Measurements from ENCODE around the gene SZT2.

SZT2 gene

DNA sequence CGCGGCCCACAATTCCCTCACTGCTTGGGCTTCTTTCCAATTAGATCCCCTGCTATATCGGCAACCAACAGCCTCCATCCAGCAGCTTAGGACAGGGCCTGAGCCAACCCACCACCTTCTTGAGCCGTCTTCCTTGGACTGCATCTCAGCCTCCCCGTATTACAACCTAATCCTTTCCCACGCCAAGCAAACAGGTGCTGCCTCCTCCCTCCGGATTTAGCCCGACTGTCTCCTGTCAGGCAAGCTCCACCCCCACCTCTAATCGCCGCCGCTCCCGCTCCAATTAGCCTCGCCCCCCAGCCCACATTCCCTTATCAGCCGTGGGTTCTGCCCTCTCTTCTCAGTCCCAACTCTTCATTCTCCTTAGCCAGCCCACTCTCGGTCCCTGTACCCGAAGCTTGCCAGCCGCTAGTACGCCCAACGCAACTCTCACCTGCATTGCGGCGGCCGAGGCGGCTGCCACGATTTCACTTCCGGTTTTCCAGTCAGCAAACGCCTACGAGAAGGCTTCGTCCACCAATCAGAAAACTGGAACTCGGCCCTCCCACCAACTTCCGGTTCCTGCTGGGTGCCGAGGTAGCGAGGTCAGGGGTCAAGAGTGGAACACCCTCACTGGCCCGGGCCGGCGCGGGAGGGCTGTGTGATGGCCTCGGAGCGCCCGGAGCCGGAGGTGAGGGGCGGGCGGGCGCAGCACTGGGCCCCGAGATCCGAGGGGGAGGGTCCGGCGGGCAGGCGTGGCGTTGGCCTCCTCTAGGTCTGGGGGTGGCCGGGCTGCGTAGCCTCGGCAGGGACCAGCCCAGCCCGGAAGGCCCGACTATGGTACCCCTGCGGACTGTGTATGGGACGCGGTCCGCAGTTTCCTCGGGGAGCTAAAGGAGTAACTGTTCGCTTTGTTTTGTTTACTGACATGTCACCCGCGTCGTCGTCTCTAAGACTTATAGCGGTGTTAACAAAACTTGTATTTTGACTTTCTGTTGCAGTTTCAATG lies at the start of gene SZT2, which contains the start of gene MED8:
Gene SZT2, plus strand, starts transcription at position 574 of the 988 bp plus-strand sequence. Its CDS starts 70 bp downstream, at position 644.
Gene MED8, minus strand, starts transcription at position 475 of the 988 bp plus-strand sequence. Its CDS starts 36 bp downstream, at position 439.
- peak; percentile 66 for DNase-seq (ENCODE audit: low read depth)
- peak within 1 kb of the TSS; percentile 91 for H3K4me3 ChIP-seq (ENCODE audit: low read depth, low read length)

- no peak for DNase-seq (ENCODE audit: low read depth)
- H3K4me3 ChIP-seq (ENCODE audit: low read depth, low read length) = no peak overlapping the region
Observed at GRCh38 chr1:43340559-43340958, 49.1 kb upstream of the SZT2 start.

DNA sequence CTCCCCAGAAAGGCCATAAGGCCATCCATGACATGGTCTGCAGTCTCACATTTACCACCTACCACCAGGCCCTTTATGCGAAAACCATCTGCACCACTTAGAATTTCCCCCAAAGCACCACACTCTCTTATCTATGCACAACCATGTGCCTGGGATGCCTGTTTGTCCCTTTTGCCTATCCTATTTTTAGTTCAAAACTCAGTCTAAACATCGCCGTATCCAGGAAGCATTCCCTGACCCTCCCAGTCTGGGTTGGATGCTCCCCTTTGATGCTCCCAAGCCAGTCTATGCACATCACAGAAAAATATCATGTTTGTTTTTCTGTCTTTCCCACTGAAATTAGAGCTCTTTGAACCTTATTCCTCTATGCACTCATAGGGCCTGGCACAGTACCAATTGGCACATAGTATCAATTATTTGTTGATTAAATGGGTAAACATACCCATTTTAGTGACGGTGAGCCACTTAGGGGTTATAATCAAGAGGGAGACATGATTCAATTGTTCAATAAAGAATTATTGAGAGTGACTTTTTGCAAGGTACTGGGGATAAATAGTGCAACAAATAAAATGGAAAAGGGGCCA lies 45.3 kb upstream of the SZT2 start:
- no peak overlapping the region for H3K4me3 ChIP-seq (ENCODE audit: low read depth, low read length)
- DNase-seq (ENCODE audit: low read depth) = no peak

- no peak overlapping the region for H3K4me3 ChIP-seq (ENCODE audit: low read depth, low read length)
- DNase-seq (ENCODE audit: low read depth) = no peak
Observed at GRCh38 chr1:43345120-43345519, 44.6 kb upstream of the SZT2 start.

GRCh38 chr1:43346636-43347035 lies 43.1 kb upstream of the SZT2 start:
- no peak for DNase-seq (ENCODE audit: low read depth)
- no peak overlapping the region for H3K4me3 ChIP-seq (ENCODE audit: low read depth, low read length)

- DNase-seq (ENCODE audit: low read depth) = no peak
- peak overlapping the region; percentile 52 for H3K4me3 ChIP-seq (ENCODE audit: low read depth, low read length)
Observed at GRCh38 chr1:43348343-43348808, 41.3 kb upstream of the SZT2 start.

DNA sequence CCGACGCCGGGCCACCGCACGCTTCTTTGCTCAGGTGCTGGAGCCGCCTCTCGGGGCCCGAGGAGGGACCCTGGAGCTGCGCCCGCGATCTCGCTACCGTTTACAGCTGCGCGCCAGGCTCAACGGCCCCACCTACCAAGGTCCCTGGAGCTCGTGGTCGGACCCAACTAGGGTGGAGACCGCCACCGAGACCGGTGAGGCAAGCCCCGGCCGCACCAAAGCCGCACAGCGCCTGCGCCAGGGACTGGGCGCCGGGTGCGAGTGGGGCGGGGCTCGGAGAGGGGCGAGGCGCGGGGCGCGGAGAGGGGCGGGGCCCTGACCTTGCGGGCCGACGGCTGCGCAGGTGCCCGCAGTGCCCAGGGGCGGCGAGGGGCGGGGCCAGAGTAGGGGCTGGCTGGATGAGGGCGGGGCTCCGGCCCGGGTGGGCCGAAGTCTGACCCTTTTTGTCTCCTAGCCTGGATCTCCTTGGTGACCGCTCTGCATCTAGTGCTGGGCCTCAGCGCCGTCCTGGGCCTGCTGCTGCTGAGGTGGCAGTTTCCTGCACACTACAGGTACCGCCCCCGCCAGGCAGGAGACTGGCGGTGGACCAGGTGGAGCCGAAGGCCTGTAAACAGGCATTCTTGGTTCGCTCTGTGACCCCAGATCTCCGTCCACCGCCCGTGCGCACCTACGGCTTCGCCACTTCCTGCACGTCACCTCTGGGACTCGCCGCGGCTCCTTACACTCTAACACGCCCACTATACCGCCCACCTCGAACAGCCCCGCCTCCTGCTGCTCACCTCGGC lies 40.7 kb upstream of the SZT2 start:
- DNase-seq (ENCODE audit: low read depth) = no peak

DNA sequence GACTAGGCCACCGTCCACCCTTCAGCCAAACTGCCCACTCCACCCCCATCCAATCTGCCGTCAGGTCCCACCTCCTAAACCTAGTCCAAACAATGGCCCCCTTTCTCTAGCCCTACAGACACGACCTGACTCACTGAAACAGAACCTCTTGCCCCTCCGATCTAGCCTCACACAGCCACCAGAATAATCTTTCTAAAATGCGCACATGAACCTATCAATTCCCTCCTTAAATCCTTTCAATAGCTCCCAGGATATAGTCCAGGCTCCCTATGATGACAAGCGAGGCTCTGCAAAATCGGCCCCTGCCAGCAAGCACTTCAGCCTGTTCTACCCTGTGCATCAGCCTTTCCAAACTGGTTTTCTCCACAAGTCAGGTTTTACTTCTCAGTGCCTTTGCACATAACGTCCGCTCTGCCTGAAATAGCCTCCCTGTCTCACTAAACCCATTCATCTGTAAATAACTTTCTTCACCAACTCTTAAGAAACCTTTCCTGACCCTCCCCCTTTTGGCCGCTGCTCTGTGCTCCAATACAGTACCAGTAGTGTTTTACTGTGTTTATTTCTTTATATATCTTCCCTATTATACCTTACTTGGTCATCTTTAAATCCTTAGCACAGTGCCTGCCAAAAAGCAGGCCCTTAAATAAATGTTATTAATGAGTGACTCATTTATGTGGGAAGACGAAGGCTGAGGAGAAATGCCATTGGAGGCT lies 39.9 kb upstream of the SZT2 start:
- DNase-seq (ENCODE audit: low read depth) = no peak
- H3K4me3 ChIP-seq (ENCODE audit: low read depth, low read length) = peak overlapping the region; percentile 52

More for the DNA sequence above, 40.7 kb upstream of the SZT2 start:
- H3K4me3 ChIP-seq (ENCODE audit: low read depth, low read length) = peak overlapping the region; percentile 52

DNA sequence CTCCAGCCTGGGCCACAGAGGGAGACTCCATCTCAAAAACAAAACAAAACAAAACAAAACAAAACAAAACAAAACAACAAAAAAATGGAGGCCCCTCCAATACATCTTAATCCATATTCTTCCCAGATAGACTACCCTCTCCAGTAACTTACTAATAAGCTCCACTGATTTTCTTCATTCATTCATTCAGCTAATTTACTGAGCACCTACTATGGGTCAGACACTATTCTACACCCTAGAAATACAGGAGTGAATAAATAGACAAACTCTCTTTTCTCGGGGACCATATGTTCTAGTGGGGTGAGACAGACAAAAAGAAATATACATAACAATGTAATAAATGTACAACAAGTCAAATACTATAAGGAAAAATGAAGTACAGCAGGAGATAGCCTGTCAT lies 38.7 kb upstream of the SZT2 start:
- DNase-seq (ENCODE audit: low read depth) = no peak

GRCh38 chr1:43351421-43352350 lies 38.0 kb upstream of the SZT2 start:
- no peak for DNase-seq (ENCODE audit: low read depth)
- H3K4me3 ChIP-seq (ENCODE audit: low read depth, low read length) = no peak overlapping the region

More for the DNA sequence above, 38.7 kb upstream of the SZT2 start:
- no peak overlapping the region for H3K4me3 ChIP-seq (ENCODE audit: low read depth, low read length)

GRCh38 chr1:43352351-43352705 lies 37.4 kb upstream of the SZT2 start:
- H3K4me3 ChIP-seq (ENCODE audit: low read depth, low read length) = no peak overlapping the region
- no peak for DNase-seq (ENCODE audit: low read depth)

GRCh38 chr1:43352881-43353280 lies 36.8 kb upstream of the SZT2 start:
- H3K4me3 ChIP-seq (ENCODE audit: low read depth, low read length) = no peak overlapping the region
- DNase-seq (ENCODE audit: low read depth) = no peak

DNA sequence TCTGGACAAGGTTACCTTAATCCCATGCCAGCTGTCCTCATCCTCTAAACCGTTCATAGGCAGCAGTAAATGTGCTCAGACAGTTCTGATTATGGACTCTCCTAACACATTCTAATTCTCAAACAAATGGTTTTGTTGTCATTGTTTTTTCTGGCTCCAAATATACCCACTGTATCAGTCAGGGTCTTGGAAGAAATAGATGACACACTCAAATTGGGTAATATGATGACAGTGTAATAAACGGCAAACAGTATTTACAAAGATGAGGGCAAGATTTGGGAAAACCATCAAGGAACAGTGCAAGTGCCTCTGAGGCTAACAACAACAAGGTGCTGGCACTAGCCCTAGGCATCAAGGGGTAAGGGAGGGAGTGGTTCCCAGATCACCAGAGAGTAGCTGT lies 35.2 kb upstream of the SZT2 start:
- no peak overlapping the region for H3K4me3 ChIP-seq (ENCODE audit: low read depth, low read length)
- DNase-seq (ENCODE audit: low read depth) = no peak

DNA sequence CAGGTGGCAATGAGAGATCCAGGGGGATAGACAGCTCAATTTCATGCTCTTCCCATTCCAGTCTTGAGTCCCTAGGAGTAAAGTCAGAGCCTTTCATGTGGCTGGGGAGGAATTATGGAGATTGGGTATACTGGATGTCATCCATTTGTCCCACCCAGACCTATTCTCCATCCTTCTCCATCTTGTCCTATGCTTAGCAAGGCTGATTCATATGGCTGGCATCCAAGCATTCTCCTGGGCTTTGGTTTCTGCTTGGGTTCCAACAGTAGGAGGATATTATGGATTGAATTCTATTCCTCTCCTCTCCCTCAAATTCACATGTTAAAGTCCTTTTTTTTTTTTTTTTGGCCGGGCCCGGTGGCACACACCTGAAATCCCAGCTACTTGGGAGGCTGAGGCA lies 34.8 kb upstream of the SZT2 start:
- no peak for DNase-seq (ENCODE audit: low read depth)

DNA sequence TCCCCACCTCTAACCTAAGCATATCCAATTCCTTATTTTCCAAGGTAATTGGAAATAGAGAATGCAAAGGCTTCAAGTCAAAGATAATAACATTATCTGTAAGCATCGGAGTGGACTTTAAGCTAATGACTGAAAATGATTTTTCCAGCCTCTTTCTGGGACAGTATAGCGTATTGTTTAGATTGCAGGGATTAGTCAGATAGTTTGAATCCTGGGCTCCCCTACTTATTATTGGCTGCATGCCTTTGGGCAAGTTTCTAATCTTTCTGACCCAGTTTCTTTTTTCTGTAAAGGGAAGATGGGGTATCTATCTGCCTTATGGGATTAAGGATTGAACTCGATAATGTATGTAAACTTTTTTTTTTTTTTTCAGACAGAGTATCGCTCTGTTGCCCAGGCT lies 32.4 kb upstream of the SZT2 start:
- no peak overlapping the region for H3K4me3 ChIP-seq (ENCODE audit: low read depth, low read length)
- DNase-seq (ENCODE audit: low read depth) = no peak

More for the DNA sequence above, 34.8 kb upstream of the SZT2 start:
- H3K4me3 ChIP-seq (ENCODE audit: low read depth, low read length) = no peak overlapping the region

- DNase-seq (ENCODE audit: low read depth) = no peak
- H3K4me3 ChIP-seq (ENCODE audit: low read depth, low read length) = peak overlapping the region; percentile 63
Observed at GRCh38 chr1:43358121-43358745, 31.5 kb upstream of the SZT2 start.

DNA sequence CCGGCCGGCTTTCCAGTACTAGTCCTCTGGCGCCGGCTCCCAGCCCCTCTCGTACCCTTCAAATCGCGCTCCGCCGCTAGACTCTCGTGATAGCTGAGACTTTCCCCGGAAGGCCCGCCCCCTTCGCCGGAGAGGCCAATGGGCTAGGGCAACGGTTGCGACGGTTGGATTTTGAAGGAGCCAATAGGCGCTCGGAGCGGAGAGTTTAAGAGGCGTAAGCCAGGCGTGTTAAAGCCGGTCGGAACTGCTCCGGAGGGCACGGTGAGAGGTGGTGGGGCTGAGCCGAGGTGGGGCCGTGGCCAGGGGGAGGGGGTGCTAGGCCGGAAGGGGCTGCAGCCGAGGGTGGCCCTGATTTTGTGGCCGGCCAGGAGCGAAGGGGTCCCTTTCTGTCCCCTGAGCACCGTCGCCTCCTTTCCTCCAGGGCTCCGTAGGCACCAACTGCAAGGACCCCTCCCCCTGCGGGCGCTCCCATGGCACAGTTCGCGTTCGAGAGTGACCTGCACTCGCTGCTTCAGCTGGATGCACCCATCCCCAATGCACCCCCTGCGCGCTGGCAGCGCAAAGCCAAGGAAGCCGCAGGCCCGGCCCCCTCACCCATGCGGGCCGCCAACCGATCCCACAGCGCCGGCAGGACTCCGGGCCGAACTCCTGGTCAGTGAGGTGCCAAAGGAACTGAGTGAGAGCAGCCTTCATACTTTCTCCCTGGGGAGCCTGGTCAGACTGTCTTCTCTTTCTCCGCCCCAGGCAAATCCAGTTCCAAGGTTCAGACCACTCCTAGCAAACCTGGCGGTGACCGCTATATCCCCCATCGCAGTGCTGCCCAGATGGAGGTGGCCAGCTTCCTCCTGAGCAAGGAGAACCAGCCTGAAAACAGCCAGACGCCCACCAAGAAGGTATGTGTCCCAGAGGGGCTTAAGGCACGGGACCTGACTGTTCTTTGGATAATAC lies 30.7 kb upstream of the SZT2 start, which contains the start of gene CDC20:
Gene CDC20, plus strand, starts transcription at position 236 of the 948 bp plus-strand sequence. Its CDS starts 235 bp downstream, at position 471.
- H3K4me3 ChIP-seq (ENCODE audit: low read depth, low read length) = peak within 1 kb of the TSS; percentile 63
- DNase-seq (ENCODE audit: low read depth) = peak; percentile 74

Measured in skeletal muscle cell (primary cell).